ENCODE results near the gene KRT86. TPM values are rescaled to one million over a fixed set of nuclear protein-coding genes. Genes with fewer than 3 reads are reported as not detected.

KRT86 gene
- total and polyA plus RNA-seq, 2 experiments from 2014 or later, result 0.16 TPM; not detected in 1

GRCh38 chr12:52293926-52294325 lies 19.5 kb downstream of the KRT86 start (continued):
- TF ChIP-seq ZNF462 (CRISPR knock-in tag; IDR thresholded peaks at IDR 0.05) (no peak), CREB1 (CRISPR knock-in tag; IDR thresholded peaks at IDR 0.05; ENCODE audit: low read depth) (no peak)

- Histone ChIP-seq H2AFZ (no peak overlapping the region), H4K20me1 (replicated peaks; ENCODE audit: insufficient read depth) (no peaks in the 10 kb centered on the region), H3K4me2 (no peak overlapping the region), H3K27ac (ENCODE audit: low read depth) (no peak overlapping the region), H3K36me3 (ENCODE audit: insufficient read depth) (no peaks in the 10 kb centered on the region), H3K4me1 (ENCODE audit: insufficient read depth) (no peaks in the 10 kb centered on the region), H3K9me2 (ENCODE audit: insufficient read depth) (no peaks in the 10 kb centered on the region), H3K79me2 (replicated peaks; ENCODE audit: insufficient read depth) (no peaks in the 10 kb centered on the region), H3F3A (replicated peaks; ENCODE audit: low read depth) (no peaks in the 10 kb centered on the region), H3K27me3 (ENCODE audit: insufficient read depth) (no peaks in the 10 kb centered on the region), H3K4me3 (no peak overlapping the region)
- ATAC-seq (no peak), DNase-seq (ENCODE audit: low spot score) (no peak)
- Mint-ChIP-seq H3K4me3 (no peak overlapping the region), H3K27me3 (ENCODE audit: insufficient read depth, low read depth, poor library complexity) (peaks cover 5% of the 10 kb centered on the region), H3K36me3 (ENCODE audit: low read depth) (no peaks in the 10 kb centered on the region), H3K4me1 (peaks cover 4% of the 10 kb centered on the region; the same call in 1 of the 3 replicates), H3K9me3 (no peaks in the 10 kb centered on the region), H3K27ac (no peak overlapping the region)
- TF ChIP-seq ZNF114 (CRISPR knock-in tag; IDR thresholded peaks at IDR 0.05) (no peak), CTCF (conservative IDR thresholded peaks at IDR 0.05; ENCODE audit: low read depth in 2 of 2) (no peak), POLR2AphosphoS5 (IDR thresholded peaks at IDR 0.05; ENCODE audit: low read depth) (no peak), ETS1 (IDR thresholded peaks at IDR 0.05) (no peak), REST (IDR thresholded peaks at IDR 0.05; ENCODE audit: unreplicated experiment) (no peak), ZNF331 (CRISPR knock-in tag; IDR thresholded peaks at IDR 0.05; ENCODE audit: low read depth) (no peak)
These were observed 20.4 kb downstream of the KRT86 start for GRCh38 chr12:52294803-52295202.
